ENCODE results near the gene STXBP3. TPM values are rescaled to one million over a fixed set of nuclear protein-coding genes. Genes with fewer than 3 reads are reported as not detected.

Gene STXBP3
- total and polyA plus RNA-seq, 4 donors, result 10.9 to 33.0 (median 23.2) TPM

DNA sequence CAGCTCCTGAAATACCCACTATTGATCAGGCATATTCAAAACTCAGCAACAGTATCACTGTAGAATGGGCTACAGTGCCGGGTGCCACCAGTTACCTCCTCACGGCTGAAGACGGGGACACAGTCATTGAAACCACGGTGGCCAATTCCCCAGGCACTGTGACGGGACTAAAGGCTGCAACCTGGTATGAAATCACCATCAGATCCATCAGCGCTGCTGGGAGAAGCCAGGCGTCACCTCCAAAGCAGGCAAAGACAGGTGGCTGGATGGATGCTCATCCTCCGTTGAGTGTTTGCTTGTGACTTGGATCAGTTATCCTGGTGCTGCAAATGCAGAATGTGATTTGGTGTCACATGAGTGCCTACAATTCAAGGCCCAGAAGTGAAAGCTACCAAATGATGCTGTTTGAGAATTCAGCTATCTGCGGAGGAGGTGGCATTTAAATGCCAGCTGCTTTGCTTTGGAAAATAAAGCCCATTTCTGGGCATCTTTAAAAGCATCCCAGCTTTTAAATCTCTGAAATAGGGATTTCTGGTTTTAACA lies 28.6 kb upstream of the STXBP3 start:
- no peak for TF ChIP-seq RXRA (IDR thresholded peaks at IDR 0.05)
- no peak for TF ChIP-seq RAD21 (IDR thresholded peaks at IDR 0.05)
- TF ChIP-seq, protein P1, sequence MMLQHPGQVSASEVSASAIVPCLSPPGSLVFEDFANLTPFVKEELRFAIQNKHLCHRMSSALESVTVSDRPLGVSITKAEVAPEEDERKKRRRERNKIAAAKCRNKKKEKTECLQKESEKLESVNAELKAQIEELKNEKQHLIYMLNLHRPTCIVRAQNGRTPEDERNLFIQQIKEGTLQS (IDR thresholded peaks at IDR 0.05), result no peak
- TF ChIP-seq NR2F2 (IDR thresholded peaks at IDR 0.05), result no peak
- TF ChIP-seq TAF1 (conservative IDR thresholded peaks at IDR 0.05), result no peak
- TF ChIP-seq, protein P2, sequence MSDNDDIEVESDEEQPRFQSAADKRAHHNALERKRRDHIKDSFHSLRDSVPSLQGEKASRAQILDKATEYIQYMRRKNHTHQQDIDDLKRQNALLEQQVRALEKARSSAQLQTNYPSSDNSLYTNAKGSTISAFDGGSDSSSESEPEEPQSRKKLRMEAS (IDR thresholded peaks at IDR 0.05), result no peak
- no peak for DNase-seq (ENCODE audit: low spot score)

GRCh38 chr1:108718927-108719655 lies 27.4 kb upstream of the STXBP3 start:
- Histone ChIP-seq H3K4me3 (ENCODE audit: low read depth in 1 of 3, low read length in 3 of 3) (no peak overlapping the region), H3K9ac (ENCODE audit: low read depth in 1 of 2, low read length in 2 of 2) (no peak overlapping the region), H3K9me3 (ENCODE audit: control insufficient read depth in 4 of 4, low read length in 3 of 4) (no peaks in the 10 kb centered on the region), H3K4me1 (ENCODE audit: control insufficient read depth in 4 of 4, insufficient read depth in 4 of 4, low read length in 3 of 4) (no peaks in the 10 kb centered on the region), H3K27ac (ENCODE audit: low read depth in 1 of 2, low read length in 2 of 2) (no peak overlapping the region), H3K27me3 (ENCODE audit: control insufficient read depth in 4 of 4, insufficient read depth in 4 of 4, low read length in 3 of 4) (no peaks in the 10 kb centered on the region), H3K36me3 (ENCODE audit: control insufficient read depth in 4 of 4, insufficient read depth in 3 of 4, low read depth in 1 of 4, low read length in 3 of 4) (no peaks in the 10 kb centered on the region)
- TF ChIP-seq RXRA (IDR thresholded peaks at IDR 0.05) (no peak), SP1 (IDR thresholded peaks at IDR 0.05) (no peak), CTCF (IDR thresholded peaks at IDR 0.05; ENCODE audit: low read depth, low read length, missing input control) (no peak), FOXA1 (IDR thresholded peaks at IDR 0.05) (no peak), GABPA (IDR thresholded peaks at IDR 0.05 in 1 of 2, conservative IDR thresholded peaks at IDR 0.05 in 1 of 2) (no peak), TAF1 (conservative IDR thresholded peaks at IDR 0.05) (no peak), FOXA2 (IDR thresholded peaks at IDR 0.05) (no peak), YY1 (IDR thresholded peaks at IDR 0.05) (no peak), NR2F2 (IDR thresholded peaks at IDR 0.05) (no peak), RAD21 (IDR thresholded peaks at IDR 0.05) (no peak), HNF4G (IDR thresholded peaks at IDR 0.05) (no peak), EGR1 (IDR thresholded peaks at IDR 0.05; ENCODE audit: low read depth in 2 of 2) (no peak)
- TF ChIP-seq, protein P1 (IDR thresholded peaks at IDR 0.05), result no peak
- TF ChIP-seq, protein P3, sequence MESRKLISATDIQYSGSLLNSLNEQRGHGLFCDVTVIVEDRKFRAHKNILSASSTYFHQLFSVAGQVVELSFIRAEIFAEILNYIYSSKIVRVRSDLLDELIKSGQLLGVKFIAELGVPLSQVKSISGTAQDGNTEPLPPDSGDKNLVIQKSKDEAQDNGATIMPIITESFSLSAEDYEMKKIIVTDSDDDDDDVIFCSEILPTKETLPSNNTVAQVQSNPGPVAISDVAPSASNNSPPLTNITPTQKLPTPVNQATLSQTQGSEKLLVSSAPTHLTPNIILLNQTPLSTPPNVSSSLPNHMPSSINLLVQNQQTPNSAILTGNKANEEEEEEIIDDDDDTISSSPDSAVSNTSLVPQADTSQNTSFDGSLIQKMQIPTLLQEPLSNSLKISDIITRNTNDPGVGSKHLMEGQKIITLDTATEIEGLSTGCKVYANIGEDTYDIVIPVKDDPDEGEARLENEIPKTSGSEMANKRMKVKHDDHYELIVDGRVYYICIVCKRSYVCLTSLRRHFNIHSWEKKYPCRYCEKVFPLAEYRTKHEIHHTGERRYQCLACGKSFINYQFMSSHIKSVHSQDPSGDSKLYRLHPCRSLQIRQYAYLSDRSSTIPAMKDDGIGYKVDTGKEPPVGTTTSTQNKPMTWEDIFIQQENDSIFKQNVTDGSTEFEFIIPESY (IDR thresholded peaks at IDR 0.05), result no peak
- TF ChIP-seq, protein P4, sequence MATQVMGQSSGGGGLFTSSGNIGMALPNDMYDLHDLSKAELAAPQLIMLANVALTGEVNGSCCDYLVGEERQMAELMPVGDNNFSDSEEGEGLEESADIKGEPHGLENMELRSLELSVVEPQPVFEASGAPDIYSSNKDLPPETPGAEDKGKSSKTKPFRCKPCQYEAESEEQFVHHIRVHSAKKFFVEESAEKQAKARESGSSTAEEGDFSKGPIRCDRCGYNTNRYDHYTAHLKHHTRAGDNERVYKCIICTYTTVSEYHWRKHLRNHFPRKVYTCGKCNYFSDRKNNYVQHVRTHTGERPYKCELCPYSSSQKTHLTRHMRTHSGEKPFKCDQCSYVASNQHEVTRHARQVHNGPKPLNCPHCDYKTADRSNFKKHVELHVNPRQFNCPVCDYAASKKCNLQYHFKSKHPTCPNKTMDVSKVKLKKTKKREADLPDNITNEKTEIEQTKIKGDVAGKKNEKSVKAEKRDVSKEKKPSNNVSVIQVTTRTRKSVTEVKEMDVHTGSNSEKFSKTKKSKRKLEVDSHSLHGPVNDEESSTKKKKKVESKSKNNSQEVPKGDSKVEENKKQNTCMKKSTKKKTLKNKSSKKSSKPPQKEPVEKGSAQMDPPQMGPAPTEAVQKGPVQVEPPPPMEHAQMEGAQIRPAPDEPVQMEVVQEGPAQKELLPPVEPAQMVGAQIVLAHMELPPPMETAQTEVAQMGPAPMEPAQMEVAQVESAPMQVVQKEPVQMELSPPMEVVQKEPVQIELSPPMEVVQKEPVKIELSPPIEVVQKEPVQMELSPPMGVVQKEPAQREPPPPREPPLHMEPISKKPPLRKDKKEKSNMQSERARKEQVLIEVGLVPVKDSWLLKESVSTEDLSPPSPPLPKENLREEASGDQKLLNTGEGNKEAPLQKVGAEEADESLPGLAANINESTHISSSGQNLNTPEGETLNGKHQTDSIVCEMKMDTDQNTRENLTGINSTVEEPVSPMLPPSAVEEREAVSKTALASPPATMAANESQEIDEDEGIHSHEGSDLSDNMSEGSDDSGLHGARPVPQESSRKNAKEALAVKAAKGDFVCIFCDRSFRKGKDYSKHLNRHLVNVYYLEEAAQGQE (IDR thresholded peaks at IDR 0.05), result no peak
- TF ChIP-seq, protein P2 (IDR thresholded peaks at IDR 0.05), result no peak
- 79% methylated on average over 6 of the region's 6 CpGs for WGBS
- DNase-seq (ENCODE audit: low spot score), result no peak

More for the DNA sequence above, 28.6 kb upstream of the STXBP3 start:
- H3K9me3 ChIP-seq (ENCODE audit: control insufficient read depth in 4 of 4, low read length in 3 of 4), result no peaks in the 10 kb centered on the region
- WGBS, result 90% methylated on average over 9 of the region's 9 CpGs
- H3K4me1 ChIP-seq (ENCODE audit: control insufficient read depth in 4 of 4, insufficient read depth in 4 of 4, low read length in 3 of 4), result no peaks in the 10 kb centered on the region
- H3K9ac ChIP-seq (ENCODE audit: low read depth in 1 of 2, low read length in 2 of 2), result no peak overlapping the region
- no peaks in the 10 kb centered on the region for H3K27me3 ChIP-seq (ENCODE audit: control insufficient read depth in 4 of 4, insufficient read depth in 4 of 4, low read length in 3 of 4)
- H3K27ac ChIP-seq (ENCODE audit: low read depth in 1 of 2, low read length in 2 of 2), result no peak overlapping the region
- H3K4me3 ChIP-seq (ENCODE audit: low read depth in 1 of 3, low read length in 3 of 3), result no peak overlapping the region
- no peaks in the 10 kb centered on the region for H3K36me3 ChIP-seq (ENCODE audit: control insufficient read depth in 4 of 4, insufficient read depth in 3 of 4, low read depth in 1 of 4, low read length in 3 of 4)

All from liver (tissue), 9 donors.